GM19023 (cell line): ENCODE data around the gene NLRP12.
"Not testable (repeated sequence)": the region's sequence is repeated elsewhere in the genome, so short reads cannot be mapped to it uniquely, and the experiment has no call there.

ENCODE experiments used
- ATAC-seq: cut with Tn5 transposase; IDR thresholded peaks from one replicate; pipeline ENCODE4 v1.9.1; 2021; ENCODE audit warnings: mild to moderate bottlenecking, moderate library complexity; ENCODE audit not compliant: unreplicated experiment

The NLRP12 gene

GRCh38 chr19:53824134-53824611 lies at the start of gene NLRP12:
NLRP12 (minus strand) TSS chr19:53824314; CDS start chr19:53824174, 140 bp downstream.
- ATAC-seq: no peak

- ATAC-seq: no peak
Measured at GRCh38 chr19:53872762-53873161, 48.6 kb upstream of the NLRP12 start.

GRCh38 chr19:53871454-53871853 lies 47.3 kb upstream of the NLRP12 start:
- no peak for ATAC-seq

GRCh38 chr19:53870485-53870844 lies 46.4 kb upstream of the NLRP12 start:
- no peak for ATAC-seq

GRCh38 chr19:53869805-53870484 lies 45.8 kb upstream of the NLRP12 start:
- ATAC-seq: not testable (repeated sequence)

- no peak for ATAC-seq
Measured at GRCh38 chr19:53868892-53869804, 45.0 kb upstream of the NLRP12 start.

GRCh38 chr19:53868091-53868891 lies 44.2 kb upstream of the NLRP12 start:
- ATAC-seq: no peak

GRCh38 chr19:53867225-53868090 lies 43.3 kb upstream of the NLRP12 start, which contains the start of gene MYADM:
MYADM (plus strand) TSS chr19:53867883; CDS start chr19:53873530, 5,647 bp downstream.
- peak; percentile 66 for ATAC-seq

GRCh38 chr19:53866865-53867224 lies 42.7 kb upstream of the NLRP12 start:
- ATAC-seq: no peak

- no peak for ATAC-seq
Measured at GRCh38 chr19:53865918-53866864, 42.1 kb upstream of the NLRP12 start.

GRCh38 chr19:53865523-53865917 lies 41.4 kb upstream of the NLRP12 start:
- ATAC-seq: no peak

GRCh38 chr19:53864308-53864836 lies 40.3 kb upstream of the NLRP12 start:
- no peak for ATAC-seq

- ATAC-seq: no peak
Measured at GRCh38 chr19:53853707-53854106, 29.6 kb upstream of the NLRP12 start.

GRCh38 chr19:53849237-53849676 lies 25.1 kb upstream of the NLRP12 start:
- ATAC-seq: no peak

- ATAC-seq: no peak
Measured at GRCh38 chr19:53847555-53847954, 23.4 kb upstream of the NLRP12 start.

- ATAC-seq: no peak
Measured at GRCh38 chr19:53844849-53845246, 20.7 kb upstream of the NLRP12 start.

- ATAC-seq: not testable (repeated sequence)
Measured at GRCh38 chr19:53840914-53841313, 16.8 kb upstream of the NLRP12 start.

- not testable (repeated sequence) for ATAC-seq
Measured at GRCh38 chr19:53840241-53840640, 16.1 kb upstream of the NLRP12 start.

- ATAC-seq: not testable (repeated sequence)
Measured at GRCh38 chr19:53838446-53838845, 14.3 kb upstream of the NLRP12 start.
